Neuronal stem cell (in vitro differentiated cells): ENCODE measurements around the gene UQCRC1.

Experiments used
- DNase-seq: peaks from one replicate; pipeline ENCODE4 v3.0.0-alpha.2; 2013; ENCODE audit warnings: low spot score
- H2AFZ ChIP-seq: one replicate; pipeline ENCODE4 v1.6.1; 2013; ENCODE audit warnings: mild to moderate bottlenecking, low read length, inconsistent platforms
- H2AK5ac ChIP-seq: 2 replicates; pipeline ENCODE4 v1.6.1; 2013; ENCODE audit warnings: low read depth, mild to moderate bottlenecking, inconsistent platforms, low read length, moderate library complexity, mixed read lengths
- H2BK120ac ChIP-seq: 2 replicates; pipeline ENCODE4 v1.6.1; 2013; ENCODE audit warnings: low read depth, mild to moderate bottlenecking, inconsistent platforms, low read length, moderate library complexity, mixed read lengths
- H2BK12ac ChIP-seq: one replicate; pipeline ENCODE4 v1.6.1; 2013; ENCODE audit warnings: low read length, inconsistent platforms
- H2BK15ac ChIP-seq: 2 replicates; pipeline ENCODE4 v1.6.1; 2013; ENCODE audit warnings: mild to moderate bottlenecking, low read length, inconsistent platforms, mixed read lengths
- H2BK5ac ChIP-seq: one replicate; pipeline ENCODE4 v1.6.1; 2013; ENCODE audit warnings: inconsistent platforms, mild to moderate bottlenecking, low read length, moderate library complexity
- H3K14ac ChIP-seq: one replicate; pipeline ENCODE4 v1.6.1; 2013; ENCODE audit warnings: low read length, inconsistent platforms
- H3K18ac ChIP-seq: 2 replicates; pipeline ENCODE4 v1.6.1; 2013; ENCODE audit warnings: low read length, inconsistent platforms
- H3K23ac ChIP-seq: 2 replicates; pipeline ENCODE4 v1.6.1; 2013; ENCODE audit warnings: low read depth, mild to moderate bottlenecking, mixed read lengths, low read length, inconsistent platforms; ENCODE audit not compliant: poor library complexity
- H3K27ac ChIP-seq: replicated peaks from 3 replicates; pipeline ENCODE4 v1.5.1; 2013; ENCODE audit warnings: low read length, inconsistent platforms
- H3K27me3 ChIP-seq, 3 experiments: 2 replicates each; pipeline ENCODE4 v1.6.1; 2013; ENCODE audit warnings: low read length in 3 of 3, mild to moderate bottlenecking in 2 of 3, inconsistent platforms in 1 of 3, low read depth in 1 of 3, mixed read lengths in 1 of 3, moderate library complexity in 1 of 3; ENCODE audit not compliant: control insufficient read depth in 3 of 3, insufficient read depth in 3 of 3
- H3K36me3 ChIP-seq, 2 donors: replicated peaks in 1 of 2; 2 replicates each; pipeline ENCODE4 v1.6.1; 2013; ENCODE audit warnings: low read length in 2 of 2; ENCODE audit not compliant: control insufficient read depth in 2 of 2, insufficient read depth in 2 of 2
- H3K4ac ChIP-seq: 2 replicates; pipeline ENCODE4 v1.6.1; 2013; ENCODE audit warnings: inconsistent platforms, mild to moderate bottlenecking, low read length, moderate library complexity
- H3K4me1 ChIP-seq, 2 donors: 1 replicate in 1 of 2; 2 replicates in 1 of 2; pipeline ENCODE4 v1.6.1; 2013; ENCODE audit warnings: low read length in 2 of 2, low read depth in 1 of 2; ENCODE audit not compliant: control insufficient read depth in 2 of 2, insufficient read depth in 1 of 2
- H3K4me2 ChIP-seq: one replicate; pipeline ENCODE4 v1.6.1; 2013; ENCODE audit warnings: mild to moderate bottlenecking, low read length, inconsistent platforms; ENCODE audit not compliant: insufficient read depth, poor library complexity, severe bottlenecking
- H3K4me3 ChIP-seq, 2 donors: 2 replicates each; pipeline ENCODE4 v1.5.1; 2013; ENCODE audit warnings: low read length in 2 of 2, mild to moderate bottlenecking in 2 of 2, inconsistent platforms in 1 of 2, moderate library complexity in 1 of 2
- H3K79me1 ChIP-seq: one replicate; pipeline ENCODE4 v1.6.1; 2013; ENCODE audit warnings: low read depth, mild to moderate bottlenecking, inconsistent platforms, low read length, moderate library complexity
- H3K9ac ChIP-seq: one replicate; pipeline ENCODE4 v1.6.1; 2013; ENCODE audit warnings: mild to moderate bottlenecking, low read depth, low read length, inconsistent platforms; ENCODE audit not compliant: poor library complexity
- H3K9me3 ChIP-seq, 2 donors: replicated peaks in 1 of 2; 2 replicates each; pipeline versions ENCODE3 to v1.6.1; 2013; ENCODE audit warnings: low read length in 2 of 2, mild to moderate bottlenecking in 2 of 2, inconsistent platforms in 1 of 2, low read depth in 1 of 2, mixed read lengths in 1 of 2, moderate library complexity in 1 of 2; ENCODE audit not compliant: control insufficient read depth in 2 of 2, insufficient read depth in 1 of 2
- H4K8ac ChIP-seq: one replicate; pipeline ENCODE4 v1.6.1; 2013; ENCODE audit warnings: low read depth, mild to moderate bottlenecking, inconsistent platforms, low read length, moderate library complexity
- H4K91ac ChIP-seq: one replicate; pipeline ENCODE4 v1.6.1; 2013; ENCODE audit warnings: low read length, low read depth, mild to moderate bottlenecking, inconsistent platforms; ENCODE audit not compliant: poor library complexity
- WGBS, 2 donors: extraction: QIAGEN DNeasy Blood & Tissue Kit; methylation state at CpG; one replicate each; pipeline ENCODE4 v1.1.7; 2013; ENCODE audit warnings: missing lambda C conversion rate in 2 of 2, mixed read lengths in 1 of 2; ENCODE audit not compliant: insufficient read length in 2 of 2, insufficient replicate concordance in 1 of 2; ENCODE audit errors: extremely low coverage in 2 of 2; 5-methylcytosine and 5-hydroxymethylcytosine counted together

Gene UQCRC1

GRCh38 chr3:48600711-48601621 lies 8.5 kb downstream of the UQCRC1 start:
- Histone ChIP-seq H4K91ac (no peak overlapping the region), H3K4me1 (peaks cover 0 to under 1% of the 10 kb centered on the region in 2 donors), H3K14ac (no peak overlapping the region), H2BK5ac (no peak overlapping the region), H3K27me3 (peaks cover 0 to 2% (median 0%) of the 10 kb centered on the region in 3 experiments), H3K27ac (no peak overlapping the region), H4K8ac (no peak overlapping the region), H3K9ac (no peak overlapping the region), H3K4me2 (no peak overlapping the region), H3K4ac (no peak overlapping the region), H2BK15ac (no peak overlapping the region), H3K9me3 (no peaks in the 10 kb centered on the region), H3K79me1 (no peaks in the 10 kb centered on the region), H2AK5ac (no peak overlapping the region), H2BK120ac (no peak overlapping the region), H2AFZ (no peak overlapping the region), H3K23ac (peak overlapping the region; percentile 37), H3K18ac (no peak overlapping the region), H3K4me3 (peak overlapping the region in 1 of 2 donors; percentile 51), H3K36me3 (peaks cover 79 to 91% of the 10 kb centered on the region in 2 donors), H2BK12ac (no peak overlapping the region)
- DNase-seq = no peak
- WGBS, 2 donors = no CpG with 5 or more reads among the region's 19 CpGs

- no peak overlapping the region for H2BK15ac ChIP-seq
- H3K36me3 ChIP-seq = peaks cover 67 to 78% of the 10 kb centered on the region in 2 donors
- H2BK12ac ChIP-seq = no peak overlapping the region
- no peak overlapping the region for H2BK5ac ChIP-seq
- DNase-seq = no peak
- H4K8ac ChIP-seq = no peak overlapping the region
- H3K79me1 ChIP-seq = no peaks in the 10 kb centered on the region
- WGBS, 2 donors = no CpG with 5 or more reads among the region's 12 CpGs
- no peaks in the 10 kb centered on the region for H3K9me3 ChIP-seq
- H3K4ac ChIP-seq = no peak overlapping the region
- H3K27me3 ChIP-seq = peaks cover 0 to 2% (median 0%) of the 10 kb centered on the region in 3 experiments
- no peak overlapping the region for H3K4me2 ChIP-seq
- H2AK5ac ChIP-seq = no peak overlapping the region
- H2AFZ ChIP-seq = no peak overlapping the region
- H4K91ac ChIP-seq = no peak overlapping the region
- no peak overlapping the region for H3K4me3 ChIP-seq
- no peak overlapping the region for H3K14ac ChIP-seq
- H3K9ac ChIP-seq = no peak overlapping the region
- H3K4me1 ChIP-seq = peaks cover 0 to 7% of the 10 kb centered on the region in 2 donors
- H3K27ac ChIP-seq = no peak overlapping the region
- H2BK120ac ChIP-seq = no peak overlapping the region
- H3K23ac ChIP-seq = no peak overlapping the region
- H3K18ac ChIP-seq = no peak overlapping the region
These were observed 9.7 kb downstream of the UQCRC1 start for GRCh38 chr3:48599509-48600285.

GRCh38 chr3:48599077-48599501 lies 10.4 kb downstream of the UQCRC1 start:
- H3K18ac ChIP-seq = no peak overlapping the region
- DNase-seq = no peak
- H3K36me3 ChIP-seq = peaks cover 61 to 72% of the 10 kb centered on the region in 2 donors
- no peak overlapping the region for H3K27ac ChIP-seq
- H3K79me1 ChIP-seq = no peaks in the 10 kb centered on the region
- H2BK12ac ChIP-seq = no peak overlapping the region
- peaks cover 0 to 2% (median 0%) of the 10 kb centered on the region in 3 experiments for H3K27me3 ChIP-seq
- H2AK5ac ChIP-seq = no peak overlapping the region
- no peak overlapping the region for H4K8ac ChIP-seq
- H2BK15ac ChIP-seq = no peak overlapping the region
- WGBS, 2 donors = no CpG with 5 or more reads among the region's 11 CpGs
- H3K4me1 ChIP-seq = peaks cover 0 to 11% of the 10 kb centered on the region in 2 donors
- no peak overlapping the region for H3K14ac ChIP-seq
- H3K4ac ChIP-seq = no peak overlapping the region
- H3K9me3 ChIP-seq = no peaks in the 10 kb centered on the region
- no peak overlapping the region for H2AFZ ChIP-seq
- no peak overlapping the region for H3K9ac ChIP-seq
- no peak overlapping the region for H2BK5ac ChIP-seq
- no peak overlapping the region for H4K91ac ChIP-seq
- H3K4me3 ChIP-seq = no peak overlapping the region
- no peak overlapping the region for H3K4me2 ChIP-seq
- H2BK120ac ChIP-seq = no peak overlapping the region
- H3K23ac ChIP-seq = no peak overlapping the region
